Motor neuron (in vitro differentiated cells): ENCODE data around the gene DLX2. TPM values are rescaled to one million over a fixed set of nuclear protein-coding genes. Genes with fewer than 3 reads are reported as not detected.
"Not testable (repeated sequence)": the region's sequence is repeated elsewhere in the genome, so short reads cannot be mapped to it uniquely, and the experiment has no call there.

Source experiments
- ATAC-seq, 8 experiments: fragments of 200-7000 bp; cut with Tn5 transposase; replicated peaks in 6 of 8; 2 replicates each; pipeline ENCODE4 v1.8.0; 2021; ENCODE audit warnings: mild to moderate bottlenecking in 8 of 8, moderate library complexity in 8 of 8
- H3K27ac ChIP-seq, 2 donors: fragments of 250-450 bp; sonication (Bioruptor Pico); 2 replicates each; pipeline ENCODE4 v1.9.0; 2021; ENCODE audit warnings: antibody characterized with exemption in 2 of 2, mild to moderate bottlenecking in 2 of 2, moderate library complexity in 1 of 2
- H3K4me1 ChIP-seq, 2 donors: fragments of 250-450 bp; sonication (Bioruptor Pico); replicated peaks in 1 of 2; 2 replicates each; pipeline ENCODE4 v1.6.1; 2021; ENCODE audit warnings: antibody characterized with exemption in 2 of 2, mild to moderate bottlenecking in 2 of 2, moderate library complexity in 1 of 2
- H3K4me3 ChIP-seq, 5 donors: fragments of 250-450 bp; sonication (Bioruptor Pico); 2 replicates each; pipeline ENCODE4 v1.9.0; 2021; ENCODE audit warnings: antibody characterized with exemption in 5 of 5, mild to moderate bottlenecking in 5 of 5, moderate library complexity in 4 of 5
- WGBS, 10 experiments: fragments of 450-650 bp; shearing (Covaris generic); methylation state at CpG; one replicate each; pipeline ENCODE4 v1.0.0; 2022; 5-methylcytosine and 5-hydroxymethylcytosine counted together
- in situ Hi-C, 9 experiments: fragments of 400-800 bp; cut with MboI; loops; one replicate each; pipeline ENCODE4 v1.15.0; 2021; ENCODE audit warnings: low sequenced_read_pairs in 9 of 9, low pct_unique_long_range_greater_than_20kb in 2 of 9; ENCODE audit not compliant: unreplicated experiment in 9 of 9
- total RNA-seq, 8 experiments: library from RNA; unstranded; fragments of 300-600 nt; gene quantifications; 2 replicates each; pipeline versions ENCODE4 v1.2.3 to v1.2.4, GENCODE V29; 2022

The DLX2 gene
- total RNA-seq: 10 to 100 TPM in 1 of 8 experiments, 1 to 10 TPM in 1, under 1 TPM in 6; 0.05 to 19.2 (median 0.32) TPM

- peak; percentile 55 to 85 (median 78) for ATAC-seq
- H3K27ac ChIP-seq: no peak within 1 kb of the TSS
- H3K4me1 ChIP-seq: peaks cover 3 to 14% of the 10 kb centered on the region in 2 donors
- WGBS, 10 experiments: 0 to 20% (median 2%) methylated on average over 1 to 17 of the region's 74 CpGs; no CpG with 5 or more reads in 3 of the 10 experiments
- peak within 1 kb of the TSS; percentile 39 to 51 (median 44) for H3K4me3 ChIP-seq
- in situ Hi-C loops: loop anchor here in 5 of 9 experiments (10.0 to 25.0 kb wide), 6 partner anchors 165 to 540 kb away; no protein-coding TSS in a partner anchor
Observed at GRCh38 chr2:172102391-172103359, at the start of gene DLX2. DLX2 (minus strand) TSS chr2:172102900; CDS start chr2:172102538, 362 bp downstream.

GRCh38 chr2:172147944-172148650 is 45.4 kb upstream of the DLX2 start:
- peak in 4 of 8 experiments; percentile 27 to 99 (median 96) for ATAC-seq
- no peaks in the 10 kb centered on the region for H3K4me1 ChIP-seq
- H3K27ac ChIP-seq: no peak overlapping the region
- 8 to 89% (median 60%) methylated on average over 1 to 10 of the region's 11 CpGs; no CpG with 5 or more reads in 1 of the 10 experiments for WGBS, 10 experiments
- in situ Hi-C loops: no loop called here
- H3K4me3 ChIP-seq: no peak overlapping the region

- in situ Hi-C loops: no loop called here
- Histone ChIP-seq H3K4me3 (no peak overlapping the region), H3K4me1 (no peaks in the 10 kb centered on the region), H3K27ac (no peak overlapping the region)
- no peak for ATAC-seq
Observed at GRCh38 chr2:172143817-172144216, 41.1 kb upstream of the DLX2 start.

- in situ Hi-C loops, H3K27ac ChIP-seq, H3K4me3 ChIP-seq, ATAC-seq, H3K4me1 ChIP-seq: not testable (repeated sequence)
- 0 to 100% (median 58%) methylated on average over 1 of the region's 1 CpG; no CpG with 5 or more reads in 4 of the 10 experiments for WGBS, 10 experiments
Observed at GRCh38 chr2:172138727-172139126, 36.0 kb upstream of the DLX2 start.

- no peak for ATAC-seq
- in situ Hi-C loops: no loop called here
- no peak overlapping the region for H3K27ac ChIP-seq
- H3K4me3 ChIP-seq: no peak overlapping the region
- no peaks in the 10 kb centered on the region for H3K4me1 ChIP-seq
- 31 to 100% (median 80%) methylated on average over 2 of the region's 2 CpGs; no CpG with 5 or more reads in 2 of the 10 experiments for WGBS, 10 experiments
Observed at GRCh38 chr2:172137943-172138342, 35.2 kb upstream of the DLX2 start.

GRCh38 chr2:172137109-172137508 is 34.4 kb upstream of the DLX2 start:
- no peak overlapping the region for H3K27ac ChIP-seq
- no peaks in the 10 kb centered on the region for H3K4me1 ChIP-seq
- WGBS, 10 experiments: 10 to 92% (median 70%) methylated on average over 1 to 2 of the region's 2 CpGs; no CpG with 5 or more reads in 2 of the 10 experiments
- H3K4me3 ChIP-seq: no peak overlapping the region
- no peak for ATAC-seq
- in situ Hi-C loops: no loop called here

GRCh38 chr2:172135446-172135845 is 32.7 kb upstream of the DLX2 start:
- in situ Hi-C loops: no loop called here
- H3K4me1 ChIP-seq: no peaks in the 10 kb centered on the region
- no peak for ATAC-seq
- 25 to 100% (median 88%) methylated on average over 1 to 4 of the region's 4 CpGs for WGBS, 10 experiments
- H3K4me3 ChIP-seq: no peak overlapping the region
- no peak overlapping the region for H3K27ac ChIP-seq

GRCh38 chr2:172134270-172134669 is 31.6 kb upstream of the DLX2 start:
- no peak for ATAC-seq
- in situ Hi-C loops: no loop called here
- WGBS, 10 experiments: 0 to 100% (median 74%) methylated on average over 1 to 3 of the region's 3 CpGs; no CpG with 5 or more reads in 2 of the 10 experiments
- H3K4me1 ChIP-seq: no peaks in the 10 kb centered on the region
- H3K4me3 ChIP-seq: no peak overlapping the region
- H3K27ac ChIP-seq: no peak overlapping the region

- no peak overlapping the region for H3K4me3 ChIP-seq
- WGBS, 10 experiments: 22 to 97% (median 60%) methylated on average over 1 to 5 of the region's 5 CpGs; no CpG with 5 or more reads in 1 of the 10 experiments
- in situ Hi-C loops: no loop called here
- ATAC-seq: peak in 1 of 8 experiments; percentile 21
- no peak overlapping the region for H3K27ac ChIP-seq
- no peaks in the 10 kb centered on the region for H3K4me1 ChIP-seq
Observed at GRCh38 chr2:172131713-172132555, 29.2 kb upstream of the DLX2 start.

- no peak overlapping the region for H3K4me3 ChIP-seq
- no peak for ATAC-seq
- no peak overlapping the region for H3K27ac ChIP-seq
- in situ Hi-C loops: no loop called here
- no peaks in the 10 kb centered on the region for H3K4me1 ChIP-seq
Observed at GRCh38 chr2:172129404-172129803, 26.7 kb upstream of the DLX2 start.

GRCh38 chr2:172128484-172128883 is 25.8 kb upstream of the DLX2 start:
- in situ Hi-C loops: no loop called here
- Histone ChIP-seq H3K4me3 (no peak overlapping the region), H3K4me1 (no peaks in the 10 kb centered on the region), H3K27ac (no peak overlapping the region)
- ATAC-seq: no peak

GRCh38 chr2:172120118-172120517 is 17.4 kb upstream of the DLX2 start:
- no peak for ATAC-seq
- 0 to 94% (median 74%) methylated on average over 1 to 2 of the region's 2 CpGs; no CpG with 5 or more reads in 1 of the 10 experiments for WGBS, 10 experiments
- H3K4me1 ChIP-seq: no peaks in the 10 kb centered on the region
- no peak overlapping the region for H3K27ac ChIP-seq
- no peak overlapping the region for H3K4me3 ChIP-seq
- in situ Hi-C loops: loop anchor here in 5 of 9 experiments (25.0 kb wide), 5 partner anchors 183 to 558 kb away; no protein-coding TSS in a partner anchor
